B cell (primary cell): Measurements from ENCODE around the gene CCDC137.

Source experiments
- EZH2 ChIP-seq: IDR thresholded peaks from 2 replicates; pipeline ENCODE4 v1.6.1; 2012; ENCODE audit warnings: borderline replicate concordance, low read depth, mild to moderate bottlenecking, moderate library complexity, low read length; ENCODE audit not compliant: insufficient read depth, poor library complexity, severe bottlenecking
- TF ChIP-seq, protein P1 (sequence below): fragments of 200-600 bp; IDR thresholded peaks from one replicate; pipeline ENCODE4 v1.8.0; 2022; ENCODE audit warnings: antibody characterized with exemption, mild to moderate bottlenecking

DNA sequence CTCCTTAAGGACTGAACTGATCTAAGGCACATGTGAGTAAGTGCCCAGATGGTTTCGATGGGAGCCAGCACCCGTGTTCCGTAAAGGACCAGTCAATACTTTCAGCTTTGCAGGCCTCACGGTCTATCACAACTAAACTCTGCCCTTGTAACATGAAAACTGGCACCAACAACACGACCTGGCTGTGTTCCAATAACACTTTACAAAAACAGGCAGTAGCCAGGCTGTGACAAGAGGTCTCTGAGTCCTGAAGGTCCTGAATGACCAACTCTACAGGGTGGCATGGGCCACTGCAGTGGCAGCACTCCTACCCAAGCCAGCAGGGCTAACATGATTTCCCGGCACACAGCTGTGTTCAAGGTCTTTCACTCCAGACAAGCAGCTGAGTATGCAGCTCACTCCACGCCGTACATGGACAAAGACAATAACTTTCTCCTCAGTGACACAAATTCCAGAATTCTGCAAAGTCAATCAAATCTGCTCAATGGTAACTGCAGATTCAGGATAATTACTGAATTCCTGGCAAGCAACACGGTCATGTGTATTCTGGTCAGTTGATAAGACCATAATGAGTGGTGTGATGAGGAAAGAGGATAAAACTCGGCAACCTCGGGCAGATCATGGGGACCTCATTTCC lies 44.9 kb upstream of the CCDC137 start:
- TF ChIP-seq, protein P1, sequence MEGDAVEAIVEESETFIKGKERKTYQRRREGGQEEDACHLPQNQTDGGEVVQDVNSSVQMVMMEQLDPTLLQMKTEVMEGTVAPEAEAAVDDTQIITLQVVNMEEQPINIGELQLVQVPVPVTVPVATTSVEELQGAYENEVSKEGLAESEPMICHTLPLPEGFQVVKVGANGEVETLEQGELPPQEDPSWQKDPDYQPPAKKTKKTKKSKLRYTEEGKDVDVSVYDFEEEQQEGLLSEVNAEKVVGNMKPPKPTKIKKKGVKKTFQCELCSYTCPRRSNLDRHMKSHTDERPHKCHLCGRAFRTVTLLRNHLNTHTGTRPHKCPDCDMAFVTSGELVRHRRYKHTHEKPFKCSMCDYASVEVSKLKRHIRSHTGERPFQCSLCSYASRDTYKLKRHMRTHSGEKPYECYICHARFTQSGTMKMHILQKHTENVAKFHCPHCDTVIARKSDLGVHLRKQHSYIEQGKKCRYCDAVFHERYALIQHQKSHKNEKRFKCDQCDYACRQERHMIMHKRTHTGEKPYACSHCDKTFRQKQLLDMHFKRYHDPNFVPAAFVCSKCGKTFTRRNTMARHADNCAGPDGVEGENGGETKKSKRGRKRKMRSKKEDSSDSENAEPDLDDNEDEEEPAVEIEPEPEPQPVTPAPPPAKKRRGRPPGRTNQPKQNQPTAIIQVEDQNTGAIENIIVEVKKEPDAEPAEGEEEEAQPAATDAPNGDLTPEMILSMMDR: no peak
- no peak for TF ChIP-seq EZH2
